ENCODE measurements around the gene UBALD2. TPM values are rescaled to one million over a fixed set of nuclear protein-coding genes. Genes with fewer than 3 reads are reported as not detected.
A peak's percentile ranks its signal among the peaks of the same experiment; 100 is the strongest.

UBALD2 gene
- total RNA-seq, 1 donor = 5.1 TPM

- H3K27ac ChIP-seq (ENCODE audit: low read depth, low read length) = no peak overlapping the region
- H3K4me2 ChIP-seq (ENCODE audit: insufficient read depth, low read length) = no peak overlapping the region
- H3K4me3 ChIP-seq (ENCODE audit: insufficient read depth, low read length) = no peak overlapping the region
- peaks cover 24% of the 10 kb centered on the region for H3K4me1 ChIP-seq (ENCODE audit: insufficient read depth, low read length)
- H3K27me3 ChIP-seq (ENCODE audit: insufficient read depth, low read length) = no peaks in the 10 kb centered on the region
- TF ChIP-seq CTCF (IDR thresholded peaks at IDR 0.05; ENCODE audit: extremely low read depth, low read depth, low read length) = no peak
- no peak overlapping the region for H2AFZ ChIP-seq (ENCODE audit: low read length)
- peaks cover 10% of the 10 kb centered on the region for H3K36me3 ChIP-seq (ENCODE audit: insufficient read depth, low read length)
- no peaks in the 10 kb centered on the region for H3K9me3 ChIP-seq (ENCODE audit: low read depth, low read length)
- peaks cover 35% of the 10 kb centered on the region for H3K79me2 ChIP-seq (ENCODE audit: insufficient read depth, low read length)
- peaks cover 2% of the 10 kb centered on the region for H4K20me1 ChIP-seq (ENCODE audit: insufficient read depth, low read length)
- DNase-seq (ENCODE audit: insufficient read length, low spot score, missing footprints) = peak; percentile 74
Observed at GRCh38 chr17:76270770-76271668, 5.9 kb downstream of the UBALD2 start.

GRCh38 chr17:76271669-76272540 lies 6.8 kb downstream of the UBALD2 start:
- no peaks in the 10 kb centered on the region for H3K27me3 ChIP-seq (ENCODE audit: insufficient read depth, low read length)
- peaks cover 27% of the 10 kb centered on the region for H3K79me2 ChIP-seq (ENCODE audit: insufficient read depth, low read length)
- peak; percentile 75 for DNase-seq (ENCODE audit: insufficient read length, low spot score, missing footprints)
- peaks cover 10% of the 10 kb centered on the region for H3K36me3 ChIP-seq (ENCODE audit: insufficient read depth, low read length)
- H4K20me1 ChIP-seq (ENCODE audit: insufficient read depth, low read length) = peaks cover 2% of the 10 kb centered on the region
- H3K4me2 ChIP-seq (ENCODE audit: insufficient read depth, low read length) = no peak overlapping the region
- TF ChIP-seq CTCF (IDR thresholded peaks at IDR 0.05; ENCODE audit: extremely low read depth, low read depth, low read length) = no peak
- no peak overlapping the region for H2AFZ ChIP-seq (ENCODE audit: low read length)
- peaks cover 18% of the 10 kb centered on the region for H3K4me1 ChIP-seq (ENCODE audit: insufficient read depth, low read length)
- H3K4me3 ChIP-seq (ENCODE audit: insufficient read depth, low read length) = no peak overlapping the region
- no peaks in the 10 kb centered on the region for H3K9me3 ChIP-seq (ENCODE audit: low read depth, low read length)
- H3K27ac ChIP-seq (ENCODE audit: low read depth, low read length) = no peak overlapping the region

GRCh38 chr17:76272541-76273444 lies 7.6 kb downstream of the UBALD2 start:
- Histone ChIP-seq H3K4me1 (ENCODE audit: insufficient read depth, low read length) (peaks cover 18% of the 10 kb centered on the region), H4K20me1 (ENCODE audit: insufficient read depth, low read length) (peaks cover 2% of the 10 kb centered on the region), H3K36me3 (ENCODE audit: insufficient read depth, low read length) (peaks cover 10% of the 10 kb centered on the region), H3K27me3 (ENCODE audit: insufficient read depth, low read length) (no peaks in the 10 kb centered on the region), H3K9me3 (ENCODE audit: low read depth, low read length) (no peaks in the 10 kb centered on the region), H3K79me2 (ENCODE audit: insufficient read depth, low read length) (peaks cover 19% of the 10 kb centered on the region), H3K4me2 (ENCODE audit: insufficient read depth, low read length) (no peak overlapping the region), H2AFZ (ENCODE audit: low read length) (no peak overlapping the region), H3K27ac (ENCODE audit: low read depth, low read length) (no peak overlapping the region), H3K4me3 (ENCODE audit: insufficient read depth, low read length) (no peak overlapping the region)
- peak; percentile 85 for DNase-seq (ENCODE audit: insufficient read length, low spot score, missing footprints)
- no peak for TF ChIP-seq CTCF (IDR thresholded peaks at IDR 0.05; ENCODE audit: extremely low read depth, low read depth, low read length)
